HG02571 (cell line): Measurements from ENCODE around the gene P3H2.

Experiments
- ATAC-seq: cut with Tn5 transposase; IDR thresholded peaks from one replicate; pipeline ENCODE4 v1.9.1; 2021; ENCODE audit warnings: mild to moderate bottlenecking, moderate library complexity; ENCODE audit not compliant: unreplicated experiment

Gene P3H2

GRCh38 chr3:190017521-190018288, 103.0 kb downstream of the P3H2 start:
- ATAC-seq: peak; percentile 54

GRCh38 chr3:190016966-190017365, 103.7 kb downstream of the P3H2 start:
- ATAC-seq: no peak

GRCh38 chr3:190014940-190015339, 105.8 kb downstream of the P3H2 start:
- no peak for ATAC-seq

- no peak for ATAC-seq
These were observed 106.5 kb downstream of the P3H2 start for GRCh38 chr3:190013943-190014924.

GRCh38 chr3:190012784-190013183, 107.9 kb downstream of the P3H2 start:
- no peak for ATAC-seq

- no peak for ATAC-seq
These were observed 108.3 kb downstream of the P3H2 start for GRCh38 chr3:190012314-190012782.

- ATAC-seq: no peak
These were observed 110.2 kb downstream of the P3H2 start for GRCh38 chr3:190010486-190010885.

GRCh38 chr3:190009614-190010013, 111.1 kb downstream of the P3H2 start:
- ATAC-seq: no peak

- no peak for ATAC-seq
These were observed 112.3 kb downstream of the P3H2 start for GRCh38 chr3:190008432-190008831.

GRCh38 chr3:190005343-190006113, 115.2 kb downstream of the P3H2 start:
- no peak for ATAC-seq

- no peak for ATAC-seq
These were observed 116.0 kb downstream of the P3H2 start for GRCh38 chr3:190004656-190005055.

- no peak for ATAC-seq
These were observed 117.0 kb downstream of the P3H2 start for GRCh38 chr3:190003681-190004123.

GRCh38 chr3:190003068-190003467, 117.6 kb downstream of the P3H2 start:
- ATAC-seq: no peak

GRCh38 chr3:190001426-190001825, 119.3 kb downstream of the P3H2 start:
- no peak for ATAC-seq

GRCh38 chr3:190000861-190001196, 119.9 kb downstream of the P3H2 start:
- ATAC-seq: no peak

- no peak for ATAC-seq
These were observed 120.4 kb downstream of the P3H2 start for GRCh38 chr3:190000187-190000860.

- no peak for ATAC-seq
These were observed 121.0 kb downstream of the P3H2 start for GRCh38 chr3:189999718-190000117.

GRCh38 chr3:189995129-189995528, 125.6 kb downstream of the P3H2 start:
- no peak for ATAC-seq

- ATAC-seq: no peak
These were observed 129.9 kb downstream of the P3H2 start for GRCh38 chr3:189990826-189991225.

- no peak for ATAC-seq
These were observed 131.8 kb downstream of the P3H2 start for GRCh38 chr3:189988854-189989253.
